Measurements from ENCODE around the gene CFAP65. TPM values are rescaled to one million over a fixed set of nuclear protein-coding genes. Genes with fewer than 3 reads are reported as not detected.

CFAP65 gene
- total and polyA plus RNA-seq, 9 of the 15 experiments (the other 6 are each of a cell fraction or from before 2014, with no cell fraction given) = not detected

DNA sequence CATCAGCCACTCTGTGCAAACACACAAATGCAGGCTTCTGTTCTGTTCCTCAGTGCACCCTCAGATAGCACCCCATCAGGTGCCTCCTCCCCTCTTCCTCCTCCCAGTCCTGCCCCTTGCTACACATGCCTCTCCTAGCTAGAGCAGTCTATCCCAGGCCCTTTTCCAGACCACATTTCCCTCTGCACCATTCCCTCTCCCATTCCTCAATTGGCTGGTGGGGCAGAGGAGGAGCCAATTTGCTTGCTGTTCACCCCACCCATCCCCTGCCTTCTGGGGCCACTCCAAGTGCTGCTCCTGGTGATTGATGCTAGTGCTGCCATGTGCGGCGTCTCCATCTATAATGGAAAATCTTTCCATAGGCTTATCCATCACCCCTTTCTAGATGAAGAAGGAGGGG lies 5.4 kb downstream of the CFAP65 start (continued):
- TF ChIP-seq, protein P1, sequence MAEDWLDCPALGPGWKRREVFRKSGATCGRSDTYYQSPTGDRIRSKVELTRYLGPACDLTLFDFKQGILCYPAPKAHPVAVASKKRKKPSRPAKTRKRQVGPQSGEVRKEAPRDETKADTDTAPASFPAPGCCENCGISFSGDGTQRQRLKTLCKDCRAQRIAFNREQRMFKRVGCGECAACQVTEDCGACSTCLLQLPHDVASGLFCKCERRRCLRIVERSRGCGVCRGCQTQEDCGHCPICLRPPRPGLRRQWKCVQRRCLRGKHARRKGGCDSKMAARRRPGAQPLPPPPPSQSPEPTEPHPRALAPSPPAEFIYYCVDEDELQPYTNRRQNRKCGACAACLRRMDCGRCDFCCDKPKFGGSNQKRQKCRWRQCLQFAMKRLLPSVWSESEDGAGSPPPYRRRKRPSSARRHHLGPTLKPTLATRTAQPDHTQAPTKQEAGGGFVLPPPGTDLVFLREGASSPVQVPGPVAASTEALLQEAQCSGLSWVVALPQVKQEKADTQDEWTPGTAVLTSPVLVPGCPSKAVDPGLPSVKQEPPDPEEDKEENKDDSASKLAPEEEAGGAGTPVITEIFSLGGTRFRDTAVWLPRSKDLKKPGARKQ (CRISPR knock-in tag; IDR thresholded peaks at IDR 0.05) = no peak
- TF ChIP-seq, protein P2, sequence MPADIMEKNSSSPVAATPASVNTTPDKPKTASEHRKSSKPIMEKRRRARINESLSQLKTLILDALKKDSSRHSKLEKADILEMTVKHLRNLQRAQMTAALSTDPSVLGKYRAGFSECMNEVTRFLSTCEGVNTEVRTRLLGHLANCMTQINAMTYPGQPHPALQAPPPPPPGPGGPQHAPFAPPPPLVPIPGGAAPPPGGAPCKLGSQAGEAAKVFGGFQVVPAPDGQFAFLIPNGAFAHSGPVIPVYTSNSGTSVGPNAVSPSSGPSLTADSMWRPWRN (IDR thresholded peaks at IDR 0.05; ENCODE audit: low read depth) = no peak

DNA sequence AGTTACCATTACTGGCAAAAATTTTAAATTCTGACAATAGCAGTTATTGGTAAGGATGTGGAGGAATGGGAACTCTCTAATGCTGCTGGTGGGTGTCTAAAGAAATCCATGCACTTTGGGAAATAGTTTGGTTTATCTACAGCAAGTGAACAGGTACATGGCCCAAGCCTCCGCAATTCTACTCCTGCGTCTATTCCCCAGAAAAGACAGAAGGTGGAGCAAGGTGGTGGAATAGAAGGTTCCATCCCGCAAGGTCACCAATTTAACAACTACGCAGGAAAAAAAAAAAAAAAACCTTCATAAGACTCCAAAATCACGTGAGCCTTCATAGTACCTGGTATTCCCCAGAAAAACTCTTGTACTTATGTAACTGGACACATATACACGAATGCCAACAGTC lies 6.5 kb downstream of the CFAP65 start:
- TF ChIP-seq KHSRP (IDR thresholded peaks at IDR 0.05) = no peak
- TF ChIP-seq HNRNPLL (IDR thresholded peaks at IDR 0.05; ENCODE audit: low read depth, low read length, poor library complexity, severe bottlenecking) = peak; percentile 31
- BruUV-seq (replicated peaks) = no TSS peak
- Histone ChIP-seq H3K79me2 (ENCODE audit: control insufficient read depth, insufficient read depth, low read length) (no peaks in the 10 kb centered on the region), H3K4me2 (ENCODE audit: insufficient read depth, low read length) (no peak overlapping the region), H3K27me3 (ENCODE audit: control insufficient read depth in 2 of 2, insufficient read depth in 2 of 2, low read length in 2 of 2) (peaks cover 5 to 41% of the 10 kb centered on the region in 2 experiments; a peak in 4 of 5 replicates), H3K9me3 (replicated peaks; ENCODE audit: control insufficient read depth, insufficient read depth, low read depth, low read length) (no peaks in the 10 kb centered on the region), H3K9ac (ENCODE audit: insufficient read depth in 1 of 2, low read depth in 2 of 2, low read length in 2 of 2) (no peak overlapping the region), H3K4me1 (replicated peaks in 1 of 2; ENCODE audit: control insufficient read depth in 2 of 2, insufficient read depth in 2 of 2, low read length in 2 of 2) (peaks cover 0 to 4% of the 10 kb centered on the region in 2 experiments; a peak in 1 of 5 replicates), H3K36me3 (ENCODE audit: control insufficient read depth, insufficient read depth, low read length) (no peaks in the 10 kb centered on the region), H4K20me1 (replicated peaks; ENCODE audit: control insufficient read depth, insufficient read depth, low read length) (no peaks in the 10 kb centered on the region), H3K27ac (ENCODE audit: extremely low read depth, low read depth, low read length) (no peak overlapping the region), H3K4me3 (no peak overlapping the region), H3K9me1 (ENCODE audit: control insufficient read depth, insufficient read depth, low read length) (no peaks in the 10 kb centered on the region), H2AFZ (ENCODE audit: low read depth, low read length) (no peak overlapping the region)
- WGBS (ENCODE audit: insufficient coverage, low coverage, missing lambda C conversion rate) = 3% methylated on average over 5 of the region's 6 CpGs
- intact Hi-C loops (cut with micrococcal nuclease) (no loop called here), in situ Hi-C loops (cut with MboI) (no loop called here)
- no peak for ATAC-seq
- ChIA-PET CTCF (ENCODE audit: low intra/inter-chr PET ratio) (no interaction called here), POLR2A (no interaction called here)
- no peak for FAIRE-seq
- no peak for DNase-seq (ENCODE audit: extremely low read depth in 1 of 4, low spot score in 3 of 4)

Data from K562 (cell line).